ENCODE data around the gene AGBL5.
"Not testable (repeated sequence)": the region's sequence is repeated elsewhere in the genome, so short reads cannot be mapped to it uniquely, and the experiment has no call there.

- not testable (repeated sequence) for TF ChIP-seq CTCF (IDR thresholded peaks at IDR 0.05 in 2 of 3, conservative IDR thresholded peaks at IDR 0.05 in 1 of 3; ENCODE audit: borderline replicate concordance in 1 of 3, insufficient read depth in 1 of 3, low read depth in 2 of 3, low read length in 2 of 3); POLR2A (IDR thresholded peaks at IDR 0.05; ENCODE audit: borderline replicate concordance, extremely low read depth, insufficient read depth, insufficient read length); ZFX (IDR thresholded peaks at IDR 0.05); SP1 (IDR thresholded peaks at IDR 0.05; ENCODE audit: low read depth); SRF (IDR thresholded peaks at IDR 0.05; ENCODE audit: low read depth); EZH2 (IDR thresholded peaks at IDR 0.05); EGR1 (IDR thresholded peaks at IDR 0.05; ENCODE audit: low read depth); REST (IDR thresholded peaks at IDR 0.05; ENCODE audit: low read depth); CBX3 (IDR thresholded peaks at IDR 0.05; ENCODE audit: low read depth); JUND (IDR thresholded peaks at IDR 0.05)
Observed at GRCh38 chr2:27111392-27112078, 60.1 kb downstream of the AGBL5 start.

All from HCT116 (cell line).